GM12892 (cell line): ENCODE measurements around the gene VSIG10L2.

Source experiments
- POLR2A ChIP-seq: IDR thresholded peaks from 2 replicates; pipeline ENCODE4 v1.6.1; 2011; ENCODE audit warnings: low read depth, low read length, control low read depth
- POLR2AphosphoS5 ChIP-seq: IDR thresholded peaks from 2 replicates; pipeline ENCODE4 v1.6.1; 2011; ENCODE audit warnings: low read depth, low read length, control low read depth

DNA sequence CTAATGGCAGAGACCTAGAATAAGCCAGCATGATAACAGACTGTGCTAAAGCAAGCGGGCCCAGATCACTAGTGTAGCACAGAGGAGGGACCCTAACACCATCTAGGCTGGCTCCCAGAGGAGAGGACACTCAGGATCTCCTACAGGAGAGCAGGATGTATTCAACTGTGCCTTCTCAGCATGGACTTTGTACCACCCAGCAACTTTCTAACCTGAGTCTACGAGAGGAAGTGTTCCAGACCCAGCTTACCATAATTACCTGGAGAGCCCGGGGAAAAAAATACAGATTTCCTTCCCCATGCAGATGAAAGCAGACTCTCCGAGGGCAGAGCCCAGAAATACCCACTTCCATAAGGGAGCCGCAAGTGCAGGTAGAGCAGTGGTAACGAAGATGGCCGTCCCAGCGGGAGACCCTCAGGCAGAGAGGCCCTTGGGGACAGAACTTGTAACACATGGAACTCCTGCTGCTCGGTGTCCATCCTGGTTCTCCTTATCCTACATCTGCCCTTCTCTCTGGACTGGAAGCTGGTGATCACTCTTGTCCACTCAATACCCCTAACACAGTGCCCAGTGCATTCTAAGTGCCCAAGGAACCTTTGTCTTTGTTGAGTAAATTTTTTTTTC, 21.3 kb upstream of the VSIG10L2 start:
- TF ChIP-seq POLR2A (no peak), POLR2AphosphoS5 (no peak)
